Measurements from ENCODE around the gene KDM5B. TPM values are rescaled to one million over a fixed set of nuclear protein-coding genes. Genes with fewer than 3 reads are reported as not detected.

Gene KDM5B
- polyA plus RNA-seq, 3 donors, result 3.4 to 12.5 (median 10.6) TPM

- Mint-ChIP-seq H3K9me3 (no peaks in the 10 kb centered on the region), H3K4me1 (peaks cover under 1% of the 10 kb centered on the region), H3K4me3 (peak overlapping the region in 1 of 2 donors; percentile 36), H3K36me3 (no peaks in the 10 kb centered on the region), H3K27me3 (ENCODE audit: low read depth in 3 of 3) (peaks cover 70 to 85% (median 70%) of the 10 kb centered on the region in 3 donors), H3K27ac (no peak overlapping the region)
- WGBS (ENCODE audit: insufficient coverage), result 5% methylated on average over 2 of the region's 3 CpGs
- Histone ChIP-seq H3K79me2 (ENCODE audit: insufficient read depth, low read length) (no peaks in the 10 kb centered on the region), H3K27ac (ENCODE audit: low read depth in 1 of 2, low read length in 2 of 2) (no peak overlapping the region), H3K9me3 (replicated peaks in 1 of 2; ENCODE audit: control insufficient read depth in 1 of 2, insufficient read depth in 1 of 2, low read length in 2 of 2) (no peaks in the 10 kb centered on the region), H3K36me3 (replicated peaks in 1 of 2; ENCODE audit: control insufficient read depth in 1 of 2, insufficient read depth in 2 of 2, low read length in 2 of 2) (no peaks in the 10 kb centered on the region), H3K9ac (ENCODE audit: insufficient read depth, low read length, poor library complexity, severe bottlenecking) (no peak overlapping the region), H2AFZ (ENCODE audit: insufficient read depth, low read depth, low read length, poor library complexity, severe bottlenecking) (no peak overlapping the region), H3K4me3 (replicated peaks in 1 of 3; ENCODE audit: low read depth in 2 of 3, low read length in 3 of 3) (no peak overlapping the region), H3K27me3 (ENCODE audit: control insufficient read depth in 2 of 2, insufficient read depth in 2 of 2, low read length in 2 of 2) (peaks cover 47 to 76% of the 10 kb centered on the region in 2 donors), H4K20me1 (ENCODE audit: insufficient read depth, low read length) (no peaks in the 10 kb centered on the region), H3K4me1 (ENCODE audit: control insufficient read depth in 1 of 2, insufficient read depth in 2 of 2, low read length in 2 of 2) (peaks cover 0 to under 1% of the 10 kb centered on the region in 2 donors), H3K4me2 (replicated peaks; ENCODE audit: extremely low read depth, low read length, poor library complexity, severe bottlenecking) (no peak overlapping the region)
- intact Hi-C loops (cut with micrococcal nuclease), result no loop called here
- TF ChIP-seq CTCF (IDR thresholded peaks at IDR 0.05), result peak; percentile 32
- peak; percentile 28 to 72 (median 39) for DNase-seq
Measured at GRCh38 chr1:202692959-202693555, 115.2 kb downstream of the KDM5B start.

GRCh38 chr1:202691816-202692215 is 116.4 kb downstream of the KDM5B start:
- Mint-ChIP-seq H3K9me3 (no peaks in the 10 kb centered on the region), H3K27me3 (ENCODE audit: low read depth in 3 of 3) (peaks cover 65 to 85% (median 66%) of the 10 kb centered on the region in 3 donors), H3K4me3 (no peak overlapping the region), H3K36me3 (no peaks in the 10 kb centered on the region), H3K27ac (no peak overlapping the region), H3K4me1 (no peaks in the 10 kb centered on the region)
- Histone ChIP-seq H3K4me1 (ENCODE audit: control insufficient read depth in 1 of 2, insufficient read depth in 2 of 2, low read length in 2 of 2) (no peaks in the 10 kb centered on the region), H3K27me3 (ENCODE audit: control insufficient read depth in 2 of 2, insufficient read depth in 2 of 2, low read length in 2 of 2) (peaks cover 37 to 70% of the 10 kb centered on the region in 2 donors), H2AFZ (ENCODE audit: insufficient read depth, low read depth, low read length, poor library complexity, severe bottlenecking) (no peak overlapping the region), H3K9ac (ENCODE audit: insufficient read depth, low read length, poor library complexity, severe bottlenecking) (no peak overlapping the region), H3K79me2 (ENCODE audit: insufficient read depth, low read length) (no peaks in the 10 kb centered on the region), H3K9me3 (replicated peaks in 1 of 2; ENCODE audit: control insufficient read depth in 1 of 2, insufficient read depth in 1 of 2, low read length in 2 of 2) (no peaks in the 10 kb centered on the region), H3K36me3 (replicated peaks in 1 of 2; ENCODE audit: control insufficient read depth in 1 of 2, insufficient read depth in 2 of 2, low read length in 2 of 2) (no peaks in the 10 kb centered on the region), H3K4me2 (replicated peaks; ENCODE audit: extremely low read depth, low read length, poor library complexity, severe bottlenecking) (no peak overlapping the region), H3K4me3 (replicated peaks in 1 of 3; ENCODE audit: low read depth in 2 of 3, low read length in 3 of 3) (no peak overlapping the region), H3K27ac (ENCODE audit: low read depth in 1 of 2, low read length in 2 of 2) (no peak overlapping the region), H4K20me1 (ENCODE audit: insufficient read depth, low read length) (no peaks in the 10 kb centered on the region)
- DNase-seq, result no peak
- no peak for TF ChIP-seq CTCF (IDR thresholded peaks at IDR 0.05)
- WGBS (ENCODE audit: insufficient coverage), result no CpG with 5 or more reads among the region's 2 CpGs
- intact Hi-C loops (cut with micrococcal nuclease), result no loop called here

Measured in CD14-positive monocyte (primary cell).